ENCODE results near the gene MROH9. TPM values are rescaled to one million over a fixed set of nuclear protein-coding genes. Genes with fewer than 3 reads are reported as not detected.

The MROH9 gene, protein sequence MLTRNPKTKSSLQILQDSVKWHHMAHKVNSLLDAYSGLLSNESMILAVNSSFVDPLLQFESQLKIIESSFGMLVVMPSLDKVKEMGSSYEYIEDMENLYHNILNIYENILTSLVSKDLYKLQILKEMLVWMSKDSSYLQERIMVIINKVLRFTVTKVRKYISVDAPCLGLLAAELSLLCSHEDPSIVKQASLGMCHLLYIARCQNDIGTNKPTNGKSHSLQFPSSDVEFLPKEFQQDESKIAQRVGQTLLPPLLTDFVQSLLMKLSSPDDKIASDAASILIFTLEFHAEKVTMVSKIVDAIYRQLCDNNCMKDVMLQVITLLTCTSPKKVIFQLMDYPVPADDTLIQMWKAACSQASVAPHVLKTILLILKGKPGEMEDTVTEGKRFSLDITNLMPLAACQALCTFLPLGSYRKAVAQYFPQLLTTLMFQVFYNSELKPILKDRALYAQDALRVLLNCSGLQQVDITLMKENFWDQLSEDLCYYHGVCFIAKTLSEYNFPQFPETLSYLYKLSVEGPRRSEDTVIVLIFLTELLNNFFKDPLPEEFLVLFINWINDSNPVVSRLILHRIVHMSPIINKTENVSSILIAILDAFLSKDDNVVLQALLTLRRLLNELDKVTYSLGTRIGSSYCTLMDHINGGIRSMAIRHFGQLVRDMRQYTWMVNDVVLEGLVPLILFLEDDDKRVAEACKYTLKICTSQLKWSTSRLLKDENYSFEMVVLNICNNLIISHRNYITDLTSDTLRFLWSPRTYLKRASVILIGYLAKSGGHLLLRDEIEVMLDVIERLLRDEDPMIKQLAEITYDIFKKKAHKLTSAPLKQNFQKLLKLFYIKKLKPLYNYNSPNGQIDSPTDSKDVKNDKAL
- not detected in 2 replicates for total RNA-seq

DNA sequence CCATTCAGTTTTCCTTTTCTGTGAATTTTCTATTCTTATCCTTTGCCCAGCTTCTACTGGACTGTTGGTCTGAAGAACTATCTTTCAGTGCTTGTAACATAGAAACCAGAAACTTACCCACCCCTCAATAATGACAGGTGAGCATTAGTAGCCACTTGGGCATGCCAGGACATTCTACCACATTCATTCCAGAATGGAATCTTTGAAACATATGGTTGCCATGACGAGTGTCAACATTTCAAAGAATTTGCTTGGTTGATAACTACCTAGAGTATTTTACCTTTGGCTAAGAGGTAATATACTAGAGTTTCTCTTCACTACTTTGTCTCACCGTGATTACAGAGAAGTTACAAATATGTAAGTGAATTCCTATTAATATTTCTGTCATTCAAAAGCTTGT lies at the start of gene MROH9:
Gene MROH9 (plus strand): TSS at position 304 of the 400 bp plus-strand sequence. CDS start 10,023 bp downstream, outside the sequence.

DNA sequence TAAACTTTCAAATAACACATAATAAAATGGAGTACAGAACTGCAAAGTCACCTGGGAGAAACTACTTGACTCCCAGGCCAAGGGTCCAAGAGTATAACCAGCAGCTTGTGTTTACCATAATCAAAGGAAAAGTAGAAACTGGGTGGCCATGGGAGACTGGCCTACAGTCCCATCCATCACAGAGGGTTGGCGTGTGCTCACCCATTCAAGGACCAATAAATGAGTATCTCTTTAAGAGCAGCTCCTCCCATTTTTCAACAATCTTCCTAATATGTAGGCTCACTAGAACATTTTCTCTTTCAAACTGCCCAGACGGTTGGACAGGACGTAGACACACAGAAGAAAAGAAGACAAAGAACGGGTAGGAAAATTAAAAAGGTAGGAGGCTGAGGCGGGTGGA lies 155.3 kb downstream of the MROH9 start, which contains the start of gene FMO3:
Gene FMO3 (plus strand): TSS at position 302 of the 400 bp plus-strand sequence. CDS start 1,754 bp downstream, outside the sequence.

Other genes starting within 250 kb of the MROH9 start
- gene FMO3, start 155.4 kb downstream of the MROH9 start, total RNA-seq: 3.6 and 7.6 TPM in 2 replicates
- 97.5 and 98.5 TPM in 2 replicates for gene FMO2, start 249.8 kb downstream of the MROH9 start, total RNA-seq